CD4-positive, CD25-positive, alpha-beta regulatory T cell (primary cell): ENCODE results near the gene DLL3. TPM values are rescaled to one million over a fixed set of nuclear protein-coding genes. Genes with fewer than 3 reads are reported as not detected.
"Not testable (repeated sequence)": the region's sequence is repeated elsewhere in the genome, so short reads cannot be mapped to it uniquely, and the experiment has no call there.

Source experiments
- ATAC-seq, 2 donors: fragments of 150-1000 bp; cut with Tn5 transposase; one replicate each; pipeline ENCODE4 v1.10.0; 2021; ENCODE audit warnings: low read depth in 2 of 2, moderate number of reproducible peaks in 2 of 2, moderate library complexity in 1 of 2
- DNase-seq, 3 donors: peaks; one replicate each; pipeline versions ENCODE4 v3.0.0 to v3.0.0-alpha.2; 2012 to 2022; ENCODE audit warnings: mixed read lengths in 1 of 3
- H3K27ac ChIP-seq: one replicate; pipeline ENCODE4 v1.7.0; 2013; ENCODE audit warnings: mild to moderate bottlenecking, low read length; ENCODE audit not compliant: insufficient read depth, poor library complexity, severe bottlenecking
- H3K27me3 ChIP-seq: one replicate; pipeline ENCODE4 v1.7.0; 2013; ENCODE audit warnings: low read length; ENCODE audit not compliant: control insufficient read depth, insufficient read depth
- H3K36me3 ChIP-seq: one replicate; pipeline ENCODE4 v1.7.0; 2013; ENCODE audit warnings: mild to moderate bottlenecking, low read length, moderate library complexity; ENCODE audit not compliant: control insufficient read depth, insufficient read depth
- H3K4me1 ChIP-seq: 2 replicates; pipeline ENCODE4 v1.7.0; 2013; ENCODE audit warnings: mild to moderate bottlenecking, low read length; ENCODE audit not compliant: insufficient read depth, control insufficient read depth, poor library complexity, severe bottlenecking
- H3K4me3 ChIP-seq: one replicate; pipeline ENCODE4 v1.7.0; 2013; ENCODE audit warnings: low read depth, mild to moderate bottlenecking, low read length, moderate library complexity
- H3K9me3 ChIP-seq, 2 experiments: 1 replicate in 1 of 2; 2 replicates in 1 of 2; pipeline ENCODE4 v1.7.0; 2013; ENCODE audit warnings: low read length in 2 of 2, mild to moderate bottlenecking in 1 of 2, moderate library complexity in 1 of 2; ENCODE audit not compliant: control insufficient read depth in 2 of 2
- H3K27ac Mint-ChIP-seq, 3 donors: one replicate each; pipeline ENCODE4 v1.8.0; 2020 to 2022; ENCODE audit warnings: mild to moderate bottlenecking in 3 of 3, mixed read lengths in 3 of 3, moderate library complexity in 2 of 3
- H3K27me3 Mint-ChIP-seq: one replicate; pipeline ENCODE4 v1.8.0; 2022; ENCODE audit warnings: mild to moderate bottlenecking, mixed read lengths
- H3K36me3 Mint-ChIP-seq: one replicate; pipeline ENCODE4 v1.8.0; 2020; ENCODE audit warnings: mixed read lengths
- H3K4me1 Mint-ChIP-seq, 4 donors: one replicate each; pipeline ENCODE4 v1.8.0; 2020 to 2022; ENCODE audit warnings: mixed read lengths in 4 of 4, mild to moderate bottlenecking in 1 of 4
- H3K4me3 Mint-ChIP-seq, 4 donors: one replicate each; pipeline ENCODE4 v1.8.0; 2020 to 2022; ENCODE audit warnings: mild to moderate bottlenecking in 4 of 4, mixed read lengths in 4 of 4, moderate library complexity in 3 of 4
- H3K9me3 Mint-ChIP-seq, 7 donors: one replicate each; pipeline ENCODE4 v1.8.0; 2020 to 2022; ENCODE audit warnings: mixed read lengths in 7 of 7, mild to moderate bottlenecking in 3 of 7, moderate library complexity in 2 of 7
- polyA plus RNA-seq, 4 donors: library from polyadenylated mRNA; unstranded; fragments of 300-500 nt; fragmentation: Illumina TruSeq; gene quantifications; one replicate each; pipeline ENCODE4 v1.2.3, GENCODE V29; 2021
- total RNA-seq: library from RNA; stranded (reverse); gene quantifications from one replicate; pipeline ENCODE4 v1.2.3, GENCODE V29; 2022

DLL3 gene
- total and polyA plus RNA-seq, 5 donors from 2014 or later, result 0.13 to 0.17 TPM; not detected in 3

DNA sequence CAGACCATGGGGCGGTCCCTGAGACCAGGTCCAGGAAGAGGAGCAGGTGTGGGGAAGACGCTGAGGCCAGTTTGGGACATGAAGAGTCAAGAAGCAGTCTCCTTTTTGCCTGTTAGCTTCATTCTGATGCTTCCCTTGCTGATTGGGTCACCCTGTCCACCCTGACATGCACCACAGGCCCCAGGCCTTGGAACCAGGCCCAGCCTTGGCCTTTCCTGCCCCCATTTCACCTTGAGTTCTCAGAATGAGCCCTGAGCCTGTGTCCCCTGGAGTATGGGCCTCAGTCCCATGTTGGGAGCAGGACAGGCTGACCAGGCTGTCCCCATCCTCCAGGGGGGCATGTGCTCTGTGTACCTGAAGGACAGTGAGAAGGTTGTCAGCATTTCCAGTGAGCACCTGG lies 23.0 kb upstream of the DLL3 start:
- DNase-seq, result no peak
- Mint-ChIP-seq H3K4me1 (peaks cover 4 to 15% (median 11%) of the 10 kb centered on the region in 4 donors), H3K9me3 (peaks cover 0 to 3% (median 0%) of the 10 kb centered on the region in 7 donors), H3K27ac (no peak overlapping the region), H3K27me3 (no peaks in the 10 kb centered on the region), H3K4me3 (peak overlapping the region in 1 of 4 donors; percentile 58), H3K36me3 (peaks cover 23% of the 10 kb centered on the region)
- Histone ChIP-seq H3K9me3 (no peaks in the 10 kb centered on the region), H3K27me3 (no peaks in the 10 kb centered on the region), H3K4me1 (peaks cover 7% of the 10 kb centered on the region), H3K4me3 (no peak overlapping the region), H3K36me3 (peaks cover 44% of the 10 kb centered on the region), H3K27ac (no peak overlapping the region)
- no peak for ATAC-seq

- H3K27me3 ChIP-seq, ATAC-seq, H3K4me3 ChIP-seq, H3K27me3 Mint-ChIP-seq, DNase-seq, H3K9me3 Mint-ChIP-seq, H3K27ac ChIP-seq, H3K9me3 ChIP-seq: not testable (repeated sequence)
- Mint-ChIP-seq H3K36me3 (peaks cover 11% of the 10 kb centered on the region), H3K27ac (peak overlapping the region in 2 of 3 donors; percentile 96), H3K4me1 (peaks cover 4 to 35% (median 26%) of the 10 kb centered on the region in 4 donors), H3K4me3 (peak overlapping the region in 3 of 4 donors; percentile 55 to 91 (median 87))
- H3K36me3 ChIP-seq, result peaks cover 11% of the 10 kb centered on the region
- H3K4me1 ChIP-seq, result peaks cover 19% of the 10 kb centered on the region
Measured at GRCh38 chr19:39479319-39479801, 19.4 kb upstream of the DLL3 start.

DNA sequence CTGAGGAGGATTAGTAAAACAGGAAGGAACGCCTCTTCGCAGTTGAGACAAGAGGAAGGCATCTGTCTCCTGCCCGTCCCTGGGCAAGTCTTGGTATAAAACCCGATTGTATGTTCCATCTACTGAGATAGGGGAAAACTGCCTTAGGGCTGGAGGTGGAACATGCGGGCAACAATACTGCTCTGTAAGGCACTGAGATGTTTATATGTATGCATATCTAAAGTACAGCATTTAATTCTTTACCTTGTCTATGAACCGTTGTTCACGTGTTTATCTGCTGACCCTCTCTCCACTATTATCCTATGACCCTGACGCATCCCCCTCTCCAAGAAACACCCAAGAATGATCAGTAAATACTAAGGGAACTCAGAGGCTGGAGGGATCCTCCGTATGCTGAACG lies 18.8 kb upstream of the DLL3 start:
- H3K4me1 Mint-ChIP-seq, result peaks cover 4 to 35% (median 27%) of the 10 kb centered on the region in 4 donors
- peaks cover 5% of the 10 kb centered on the region for H3K36me3 Mint-ChIP-seq
- H3K27ac Mint-ChIP-seq, result peak overlapping the region in 2 of 3 donors; percentile 96
- peak overlapping the region; percentile 87 to 97 (median 92) for H3K4me3 Mint-ChIP-seq
- H3K9me3 Mint-ChIP-seq, result peaks cover 0 to 2% (median 0%) of the 10 kb centered on the region in 7 donors
- DNase-seq (no peak), ATAC-seq (no peak)
- Histone ChIP-seq H3K27ac (peak overlapping the region; percentile 81), H3K4me3 (peak overlapping the region; percentile 76), H3K4me1 (peaks cover 19% of the 10 kb centered on the region), H3K9me3 (no peaks in the 10 kb centered on the region), H3K27me3 (no peaks in the 10 kb centered on the region), H3K36me3 (peaks cover 7% of the 10 kb centered on the region)
- no peaks in the 10 kb centered on the region for H3K27me3 Mint-ChIP-seq

DNA sequence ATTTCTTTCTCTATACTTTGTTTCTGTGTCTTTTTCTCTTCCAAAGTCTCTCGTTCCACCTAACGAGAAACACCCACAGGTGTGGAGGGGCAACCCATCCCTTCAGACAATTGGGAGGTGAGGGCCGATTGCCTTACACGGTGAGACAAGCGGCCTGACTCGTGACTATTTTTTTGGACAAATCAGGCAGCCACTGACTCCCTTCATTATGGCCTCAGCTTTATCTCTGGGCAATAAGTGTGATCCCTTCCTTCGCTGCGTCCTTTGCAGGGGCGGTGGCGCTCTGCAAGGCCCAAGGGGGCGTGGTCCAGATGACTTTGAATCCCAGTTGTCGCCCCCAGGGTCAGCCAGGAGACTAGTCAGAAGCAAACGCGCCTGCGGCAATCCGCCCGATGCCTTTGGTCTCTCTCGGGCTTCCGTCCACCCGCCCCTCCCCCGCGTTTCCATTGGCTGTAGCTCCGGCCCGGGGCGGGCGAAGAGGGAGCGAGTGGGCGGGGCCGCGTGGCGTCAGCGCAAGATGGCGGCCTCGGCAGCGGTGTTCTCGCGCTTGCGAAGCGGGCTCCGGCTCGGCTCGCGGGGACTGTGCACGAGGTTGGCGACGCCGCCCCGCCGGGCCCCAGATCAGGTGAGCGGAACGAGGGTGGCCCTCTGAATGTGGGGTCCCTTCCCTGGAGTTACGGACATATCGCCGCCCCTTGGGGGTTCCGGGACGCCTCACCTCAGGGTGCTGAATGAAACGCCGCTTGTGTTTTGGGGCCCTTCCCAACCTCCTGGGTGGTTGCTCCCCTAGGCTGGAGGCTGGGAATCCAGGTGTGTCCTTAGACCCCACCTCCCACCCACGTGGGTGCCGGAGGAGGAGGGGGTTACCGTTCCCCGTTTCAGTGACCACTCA lies 18.2 kb upstream of the DLL3 start, which contains the start of gene TIMM50:
Gene TIMM50, plus strand, starts transcription at position 502 of the 892 bp plus-strand sequence. Its CDS starts 16 bp downstream, at position 518.
- peak within 1 kb of the TSS; percentile 85 to 96 (median 96) for H3K27ac Mint-ChIP-seq
- H3K27ac ChIP-seq, result peak within 1 kb of the TSS; percentile 81
- peaks cover 4 to 33% (median 25%) of the 10 kb centered on the region in 4 donors for H3K4me1 Mint-ChIP-seq
- H3K9me3 ChIP-seq, result no peaks in the 10 kb centered on the region
- peak; percentile 94 to 96 (median 96) for DNase-seq
- peak; percentile 98 for ATAC-seq
- peaks cover 8% of the 10 kb centered on the region for H3K36me3 Mint-ChIP-seq
- H3K4me3 ChIP-seq, result peak within 1 kb of the TSS; percentile 84
- H3K27me3 Mint-ChIP-seq, result no peaks in the 10 kb centered on the region
- peaks cover 19% of the 10 kb centered on the region for H3K4me1 ChIP-seq
- H3K27me3 ChIP-seq, result no peaks in the 10 kb centered on the region
- H3K36me3 ChIP-seq, result peaks cover 13% of the 10 kb centered on the region
- H3K4me3 Mint-ChIP-seq, result peak within 1 kb of the TSS; percentile 87 to 97 (median 92)
- peaks cover 0 to 2% (median 0%) of the 10 kb centered on the region in 7 donors for H3K9me3 Mint-ChIP-seq

DNA sequence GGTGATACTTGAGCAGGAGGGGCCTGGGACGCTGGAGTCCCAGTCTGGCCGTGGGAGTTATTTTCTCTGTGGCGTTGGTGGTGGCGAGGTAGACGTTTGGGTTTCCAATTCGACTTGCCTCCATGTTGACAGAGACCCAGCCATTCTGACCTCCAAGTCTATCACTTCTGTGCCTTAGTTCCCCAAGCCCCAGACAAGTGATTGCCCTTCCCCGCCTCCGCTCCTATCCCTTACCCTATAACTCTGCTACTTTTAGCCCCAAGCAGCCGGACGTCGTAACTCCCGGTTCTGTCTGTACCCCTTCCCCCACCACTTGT lies 17.6 kb upstream of the DLL3 start:
- peaks cover 0 to 2% (median 0%) of the 10 kb centered on the region in 7 donors for H3K9me3 Mint-ChIP-seq
- ATAC-seq, result no peak

GRCh38 chr19:39481676-39482075 lies 17.1 kb upstream of the DLL3 start:
- no peak for ATAC-seq
- peak overlapping the region; percentile 84 for H3K4me3 ChIP-seq

More for the DNA sequence above, 17.6 kb upstream of the DLL3 start:
- Histone ChIP-seq H3K27ac (peak overlapping the region; percentile 81), H3K4me3 (peak overlapping the region; percentile 84), H3K4me1 (peaks cover 19% of the 10 kb centered on the region), H3K9me3 (no peaks in the 10 kb centered on the region), H3K36me3 (peaks cover 15% of the 10 kb centered on the region), H3K27me3 (no peaks in the 10 kb centered on the region)
- peak overlapping the region; percentile 85 to 96 (median 96) for H3K27ac Mint-ChIP-seq
- H3K36me3 Mint-ChIP-seq, result peaks cover 11% of the 10 kb centered on the region
- peaks cover 4 to 33% (median 25%) of the 10 kb centered on the region in 4 donors for H3K4me1 Mint-ChIP-seq
- no peaks in the 10 kb centered on the region for H3K27me3 Mint-ChIP-seq
- peak overlapping the region; percentile 87 to 97 (median 92) for H3K4me3 Mint-ChIP-seq
- DNase-seq, result no peak

GRCh38 chr19:39483141-39483540 lies 15.6 kb upstream of the DLL3 start:
- ATAC-seq, result no peak
- H3K27me3 Mint-ChIP-seq, result no peaks in the 10 kb centered on the region
- peak overlapping the region in 1 of 3 donors; percentile 40 for H3K27ac Mint-ChIP-seq
- no peaks in the 10 kb centered on the region for H3K27me3 ChIP-seq
- H3K27ac ChIP-seq, result no peak overlapping the region
- H3K36me3 Mint-ChIP-seq, result peaks cover 16% of the 10 kb centered on the region
- H3K9me3 ChIP-seq, result no peaks in the 10 kb centered on the region
- peak overlapping the region; percentile 64 to 92 (median 72) for H3K4me3 Mint-ChIP-seq
- peaks cover 19% of the 10 kb centered on the region for H3K4me1 ChIP-seq
- no peak for DNase-seq
- no peak overlapping the region for H3K4me3 ChIP-seq
- no peaks in the 10 kb centered on the region for H3K9me3 Mint-ChIP-seq
- H3K36me3 ChIP-seq, result peaks cover 27% of the 10 kb centered on the region
- H3K4me1 Mint-ChIP-seq, result peaks cover 4 to 32% (median 25%) of the 10 kb centered on the region in 4 donors

More at GRCh38 chr19:39481676-39482075, 17.1 kb upstream of the DLL3 start:
- peak overlapping the region; percentile 87 to 97 (median 92) for H3K4me3 Mint-ChIP-seq
- no peak for DNase-seq
- H3K27ac Mint-ChIP-seq, result peak overlapping the region; percentile 43 to 96 (median 96)
- H3K36me3 Mint-ChIP-seq, result peaks cover 10% of the 10 kb centered on the region
- H3K27me3 Mint-ChIP-seq, result no peaks in the 10 kb centered on the region
- H3K36me3 ChIP-seq, result peaks cover 17% of the 10 kb centered on the region
- peaks cover 0 to 2% (median 0%) of the 10 kb centered on the region in 7 donors for H3K9me3 Mint-ChIP-seq
- H3K4me1 ChIP-seq, result peaks cover 19% of the 10 kb centered on the region
- no peaks in the 10 kb centered on the region for H3K9me3 ChIP-seq
- no peaks in the 10 kb centered on the region for H3K27me3 ChIP-seq
- H3K27ac ChIP-seq, result peak overlapping the region; percentile 81
- H3K4me1 Mint-ChIP-seq, result peaks cover 4 to 32% (median 25%) of the 10 kb centered on the region in 4 donors
